ENCODE data around the gene ZNF780A. TPM values are rescaled to one million over a fixed set of nuclear protein-coding genes. Genes with fewer than 3 reads are reported as not detected.
"Not testable (repeated sequence)": the region's sequence is repeated elsewhere in the genome, so short reads cannot be mapped to it uniquely, and the experiment has no call there.

Gene ZNF780A
- total RNA-seq, 4 donors from 2014 or later, result 9.4 to 22.1 (median 15.5) TPM

- no peak for ATAC-seq
- Histone ChIP-seq H3K4me1 (no peaks in the 10 kb centered on the region), H3K27me3 (peaks cover 36% of the 10 kb centered on the region), H3K4me3 (no peak overlapping the region), H3K27ac (no peak overlapping the region), H3K36me3 (no peaks in the 10 kb centered on the region), H3K9me3 (no peaks in the 10 kb centered on the region)
- TF ChIP-seq EP300 (IDR thresholded peaks at IDR 0.05) (no peak), POLR2AphosphoS5 (IDR thresholded peaks at IDR 0.05) (no peak), POLR2A (IDR thresholded peaks at IDR 0.05) (no peak), CTCF (IDR thresholded peaks at IDR 0.05) (no peak)
Measured at GRCh38 chr19:40116075-40116474, 25.3 kb upstream of the ZNF780A start.

GRCh38 chr19:40114119-40114518 is 23.4 kb upstream of the ZNF780A start:
- H3K9me3 ChIP-seq, ATAC-seq, H3K36me3 ChIP-seq, H3K27ac ChIP-seq, H3K4me1 ChIP-seq, H3K4me3 ChIP-seq: not testable (repeated sequence)
- WGBS, 2 donors (ENCODE audit: low coverage in 1 of 2), result no CpG with 5 or more reads among the region's 6 CpGs
- H3K27me3 ChIP-seq, result peaks cover 27% of the 10 kb centered on the region

- not testable (repeated sequence) for H3K36me3 ChIP-seq, H3K9me3 ChIP-seq, H3K4me1 ChIP-seq, ATAC-seq, H3K27ac ChIP-seq, H3K4me3 ChIP-seq
- peaks cover 27% of the 10 kb centered on the region for H3K27me3 ChIP-seq
- WGBS, 2 donors (ENCODE audit: low coverage in 1 of 2), result 47 to 50% methylated on average over 2 to 4 of the region's 4 CpGs
Measured at GRCh38 chr19:40112271-40112670, 21.5 kb upstream of the ZNF780A start.

- no peaks in the 10 kb centered on the region for H3K9me3 ChIP-seq
- TF ChIP-seq EP300 (IDR thresholded peaks at IDR 0.05), result no peak
- no peak for TF ChIP-seq POLR2AphosphoS5 (IDR thresholded peaks at IDR 0.05)
- no peak for TF ChIP-seq CTCF (IDR thresholded peaks at IDR 0.05)
- no peak for TF ChIP-seq POLR2A (IDR thresholded peaks at IDR 0.05)
- H3K4me1 ChIP-seq, result no peaks in the 10 kb centered on the region
- no peak for ATAC-seq
- no peak overlapping the region for H3K27ac ChIP-seq
- H3K27me3 ChIP-seq, result peaks cover 21% of the 10 kb centered on the region
- no peak overlapping the region for H3K4me3 ChIP-seq
- WGBS, 2 donors (ENCODE audit: low coverage in 1 of 2), result 77 to 100% methylated on average over 2 of the region's 2 CpGs
- no peaks in the 10 kb centered on the region for H3K36me3 ChIP-seq
Measured at GRCh38 chr19:40110570-40110969, 19.8 kb upstream of the ZNF780A start.

GRCh38 chr19:40104754-40105153 is 14.0 kb upstream of the ZNF780A start:
- no peak for ATAC-seq
- TF ChIP-seq POLR2A (IDR thresholded peaks at IDR 0.05), result no peak
- no peak for TF ChIP-seq POLR2AphosphoS5 (IDR thresholded peaks at IDR 0.05)
- TF ChIP-seq CTCF (IDR thresholded peaks at IDR 0.05), result no peak
- no peak for TF ChIP-seq EP300 (IDR thresholded peaks at IDR 0.05)
- 47 to 75% methylated on average over 1 of the region's 1 CpG for WGBS, 2 donors (ENCODE audit: low coverage in 1 of 2)

GRCh38 chr19:40103600-40103999 is 12.9 kb upstream of the ZNF780A start:
- Histone ChIP-seq H3K36me3 (no peaks in the 10 kb centered on the region), H3K4me3 (no peak overlapping the region), H3K27ac (no peak overlapping the region), H3K4me1 (no peaks in the 10 kb centered on the region), H3K9me3 (no peaks in the 10 kb centered on the region), H3K27me3 (peaks cover 8% of the 10 kb centered on the region)
- no peak for ATAC-seq
- TF ChIP-seq EP300 (IDR thresholded peaks at IDR 0.05) (no peak), CTCF (IDR thresholded peaks at IDR 0.05) (no peak), POLR2A (IDR thresholded peaks at IDR 0.05) (no peak)
- WGBS, 2 donors (ENCODE audit: low coverage in 1 of 2), result 85 to 87% methylated on average over 3 to 4 of the region's 4 CpGs

More at GRCh38 chr19:40104754-40105153, 14.0 kb upstream of the ZNF780A start:
- Histone ChIP-seq H3K27ac (no peak overlapping the region), H3K4me1 (no peaks in the 10 kb centered on the region), H3K36me3 (no peaks in the 10 kb centered on the region), H3K9me3 (no peaks in the 10 kb centered on the region), H3K4me3 (no peak overlapping the region), H3K27me3 (peaks cover 8% of the 10 kb centered on the region)

Measured in gastroesophageal sphincter (tissue), 4 donors.